HL-60/S4 treated with retinoic acid at 250 ng/mL for 4 days and 3 days (cell line): ENCODE data around the gene ARHGAP22.

ENCODE experiments used
- in situ Hi-C: fragments of 300-500 bp; cut with MboI; formaldehyde crosslinking; loops from 2 replicates; pipeline ENCODE4 v1.7.0; 2022; ENCODE audit warnings: low sequenced_read_pairs

ARHGAP22 gene

DNA sequence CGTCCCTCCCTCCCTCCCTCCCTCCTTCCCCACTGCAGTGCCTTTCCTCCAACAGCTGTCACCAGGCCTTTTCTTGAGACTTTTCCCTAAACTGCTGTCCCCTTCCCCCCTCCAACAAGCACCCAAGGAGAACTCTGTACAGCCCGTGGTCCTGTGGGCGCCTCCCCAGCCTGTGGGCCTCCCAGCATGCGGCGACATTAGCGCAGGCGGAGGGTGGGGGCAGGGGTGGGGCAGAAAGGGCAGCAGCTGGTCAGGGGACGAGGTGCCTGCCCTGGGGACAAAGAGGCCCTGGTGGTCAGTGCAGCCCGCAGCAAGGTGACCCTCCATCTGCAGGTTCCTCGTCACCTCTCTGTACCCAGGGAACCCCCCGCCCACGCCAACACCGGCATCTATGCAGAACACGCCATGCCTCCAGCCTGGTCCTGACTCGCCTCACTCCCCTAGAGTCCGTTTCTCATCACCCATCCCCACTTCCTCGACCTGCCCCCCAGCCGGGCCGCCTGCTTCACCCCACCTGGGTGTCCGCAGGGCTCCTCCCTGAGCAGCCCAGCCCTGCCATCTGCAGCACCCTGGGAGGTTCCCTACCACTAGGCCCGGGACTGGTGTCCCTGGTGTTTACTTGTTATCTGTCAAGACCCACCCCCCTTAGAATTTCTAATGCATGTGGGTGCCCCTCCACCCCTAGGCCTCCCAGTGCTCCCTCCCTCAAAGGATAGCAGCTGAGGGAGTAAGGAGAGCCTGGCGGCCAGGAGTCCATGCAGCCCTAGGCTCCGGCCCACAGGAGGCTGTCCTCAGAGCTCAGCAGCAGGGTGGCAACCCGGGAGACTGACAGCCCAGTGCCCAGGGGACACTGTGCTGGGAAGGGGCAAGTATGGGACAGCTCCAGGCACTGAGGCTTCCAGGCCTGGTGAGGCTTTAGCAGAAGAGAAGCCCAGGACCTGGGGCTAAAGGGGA is 147.8 kb downstream of the ARHGAP22 start:
- in situ Hi-C loops, result no loop called here

DNA sequence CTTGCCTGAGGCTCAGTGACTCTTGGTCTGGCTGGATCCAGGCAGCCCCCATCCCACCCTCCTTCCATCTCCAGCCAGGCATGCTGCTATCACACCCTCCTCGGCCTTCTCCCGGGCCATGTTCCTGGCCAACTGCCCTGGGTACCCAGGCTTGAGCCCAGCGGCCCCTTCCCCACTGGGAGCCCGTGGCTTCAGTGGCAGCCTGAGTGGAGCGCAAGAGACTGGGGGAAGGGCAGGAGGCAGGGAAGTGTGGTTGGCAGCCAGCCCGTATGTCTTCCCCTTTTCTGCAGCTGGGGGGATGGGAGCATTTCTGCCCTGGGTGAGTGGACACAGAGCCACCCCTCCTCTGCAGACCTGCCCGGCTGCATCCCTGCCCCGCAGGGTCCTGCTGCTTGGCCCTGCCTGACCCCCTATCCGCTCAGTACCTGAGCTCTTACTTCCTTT is 148.5 kb downstream of the ARHGAP22 start:
- in situ Hi-C loops, result no loop called here

DNA sequence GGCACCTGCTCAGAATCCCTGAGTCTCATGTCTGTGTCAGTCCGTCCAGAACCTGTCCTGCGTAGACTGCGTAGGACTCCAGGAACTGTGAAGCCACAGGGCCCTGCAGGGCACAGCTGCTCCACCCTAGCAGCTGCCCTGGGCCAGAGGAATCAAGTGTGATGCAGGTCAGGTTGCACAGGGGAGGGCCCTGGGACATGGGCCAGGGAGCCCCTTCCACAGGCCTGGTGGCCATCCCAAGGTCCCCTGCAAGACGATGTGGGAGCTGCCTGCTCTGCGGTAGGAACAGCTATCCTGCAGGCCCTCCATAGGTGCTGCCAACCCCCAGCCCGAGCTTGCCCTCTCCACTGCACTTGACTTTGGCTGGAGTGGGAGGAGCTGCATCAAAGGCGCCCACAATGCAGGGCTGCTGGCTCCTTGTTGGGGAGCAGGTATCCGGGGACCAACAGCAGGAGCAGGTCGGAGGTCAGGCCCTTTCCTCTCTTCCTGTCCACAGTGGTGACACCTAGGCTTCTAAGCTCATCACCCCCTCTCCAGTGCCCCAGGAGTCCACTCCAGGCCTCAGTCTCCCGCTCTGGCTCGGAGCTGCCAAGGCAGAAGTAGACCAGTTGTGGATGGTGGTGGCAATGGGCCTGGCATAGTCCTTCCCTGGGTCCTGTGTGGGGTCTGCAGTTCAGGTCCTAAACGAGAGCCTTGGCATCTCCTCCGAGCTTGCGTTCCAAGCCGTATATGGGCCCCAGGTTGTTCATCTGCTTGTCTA is 149.3 kb downstream of the ARHGAP22 start:
- in situ Hi-C loops, result no loop called here

- in situ Hi-C loops, result no loop called here
Observed at GRCh38 chr10:48455055-48455391, 149.8 kb downstream of the ARHGAP22 start.

- in situ Hi-C loops, result no loop called here
Observed at GRCh38 chr10:48454302-48455054, 150.4 kb downstream of the ARHGAP22 start.

GRCh38 chr10:48453451-48454301 is 151.2 kb downstream of the ARHGAP22 start:
- in situ Hi-C loops, result no loop called here

- in situ Hi-C loops, result no loop called here
Observed at GRCh38 chr10:48452879-48453412, 151.9 kb downstream of the ARHGAP22 start.

- in situ Hi-C loops, result no loop called here
Observed at GRCh38 chr10:48451969-48452878, 152.6 kb downstream of the ARHGAP22 start.

GRCh38 chr10:48450741-48451466 is 154.0 kb downstream of the ARHGAP22 start:
- in situ Hi-C loops, result no loop called here

- in situ Hi-C loops, result no loop called here
Observed at GRCh38 chr10:48450233-48450740, 154.6 kb downstream of the ARHGAP22 start.

DNA sequence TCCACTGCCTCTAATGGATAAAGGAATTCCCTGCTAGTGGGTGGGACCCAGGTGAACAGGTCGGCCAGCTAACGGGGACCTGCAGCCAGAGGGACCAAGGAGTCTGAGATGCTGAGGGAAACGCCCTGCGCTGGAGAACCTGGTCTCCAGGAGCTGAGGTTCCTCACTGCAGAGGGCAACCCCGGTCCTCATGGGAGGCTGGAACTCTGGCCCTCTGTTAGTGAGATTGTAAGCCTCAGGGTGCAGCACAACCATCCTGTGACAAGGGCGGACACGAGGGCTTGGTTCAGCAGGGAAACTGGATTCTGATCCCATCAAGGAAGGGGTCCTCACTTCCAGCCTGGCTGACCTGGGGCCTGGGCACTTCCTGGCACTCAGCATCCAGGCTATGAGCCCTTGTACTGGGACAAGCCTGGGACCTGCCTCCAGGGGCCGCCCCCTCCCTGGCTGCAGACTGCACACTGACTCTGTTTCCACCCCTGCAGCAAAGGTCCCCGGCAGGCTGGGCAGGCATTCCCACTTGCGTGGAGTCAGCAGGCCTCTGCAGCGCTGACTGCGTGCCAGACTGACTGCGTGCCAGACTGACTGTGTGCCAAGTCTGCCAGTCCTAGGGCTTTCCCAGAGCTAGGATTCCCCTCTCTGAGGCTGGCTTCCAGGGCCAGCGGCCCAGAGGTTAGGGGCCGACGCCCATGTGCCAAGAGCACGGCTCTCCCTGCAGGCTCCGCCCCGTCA is 155.2 kb downstream of the ARHGAP22 start:
- in situ Hi-C loops, result no loop called here

- in situ Hi-C loops, result no loop called here
Observed at GRCh38 chr10:48448796-48449195, 156.1 kb downstream of the ARHGAP22 start.

DNA sequence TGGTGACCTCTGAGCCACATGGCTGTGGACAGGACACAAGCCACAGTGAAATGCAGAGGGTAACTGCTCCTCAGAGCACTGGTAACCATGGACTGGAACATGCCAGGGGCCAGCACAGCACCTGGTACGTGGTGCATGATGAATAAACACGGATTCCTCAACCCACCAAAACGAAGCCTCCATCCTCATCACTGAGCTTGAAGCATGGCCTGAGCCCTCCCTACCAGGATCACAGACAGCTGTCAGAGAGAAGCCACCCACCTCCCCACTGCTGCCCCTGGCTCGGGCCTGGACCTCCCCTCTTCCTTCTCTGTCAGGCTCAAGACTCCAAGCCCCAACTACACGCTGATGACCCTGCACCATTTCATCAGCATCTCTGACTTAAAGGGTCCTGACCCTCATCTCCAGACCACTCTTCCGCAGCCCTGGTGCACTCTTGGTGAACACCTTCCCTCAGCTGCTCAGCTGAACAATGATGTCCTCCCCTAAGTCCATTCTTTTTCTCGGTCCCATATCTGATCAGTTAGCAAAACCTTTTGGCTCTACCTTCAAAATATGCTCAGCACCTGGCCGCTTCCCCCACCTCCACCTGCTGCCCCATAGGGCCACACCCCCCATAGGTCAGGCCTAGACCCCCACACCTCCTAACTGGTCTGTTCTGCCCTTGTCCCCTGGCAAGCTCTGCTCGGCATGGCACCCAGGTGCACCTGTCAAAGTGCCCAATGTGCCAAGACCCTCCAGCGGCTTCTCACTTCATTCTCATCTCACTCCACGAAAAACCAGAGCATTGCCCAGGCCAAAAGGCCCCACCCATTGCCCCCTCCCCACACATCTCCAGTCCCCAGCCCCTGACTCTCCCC is 157.3 kb downstream of the ARHGAP22 start:
- in situ Hi-C loops, result no loop called here

GRCh38 chr10:48446785-48447184 is 158.1 kb downstream of the ARHGAP22 start:
- in situ Hi-C loops, result no loop called here

DNA sequence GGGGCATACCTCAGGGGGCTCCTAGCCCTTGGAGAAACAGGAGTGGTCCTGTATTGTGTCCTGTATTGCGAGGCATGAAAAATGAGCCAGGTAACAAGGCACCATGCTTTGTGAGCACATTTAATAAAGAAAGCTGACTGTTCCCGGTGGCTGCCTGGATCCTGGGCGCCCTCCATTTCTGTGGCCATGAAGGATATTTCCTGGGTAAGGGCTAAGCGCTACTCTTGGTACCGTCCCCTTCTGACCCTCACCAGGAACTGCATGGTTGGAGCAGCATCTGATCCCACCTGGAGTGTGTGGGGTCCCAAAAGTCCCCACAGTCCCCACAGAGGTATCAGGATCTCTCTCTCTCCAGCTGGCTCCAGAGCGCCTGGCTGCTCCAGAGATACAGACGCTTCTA is 158.9 kb downstream of the ARHGAP22 start:
- in situ Hi-C loops, result no loop called here
